K562 (cell line): ENCODE measurements around the gene CCDC47. TPM values are rescaled to one million over a fixed set of nuclear protein-coding genes. Genes with fewer than 3 reads are reported as not detected.

Source experiments
- BCL6 ChIP-seq: fragments of 250-450 bp; sonication (Bioruptor Pico); IDR thresholded peaks from 2 replicates; pipeline ENCODE4 v1.4.0; 2020
- BRF1 ChIP-seq: IDR thresholded peaks from 3 replicates; pipeline ENCODE4 v1.6.1; 2011; ENCODE audit warnings: borderline replicate concordance, mild to moderate bottlenecking; ENCODE audit not compliant: insufficient read length; ENCODE audit errors: extremely low read depth
- KLF16 ChIP-seq: IDR thresholded peaks from 2 replicates; pipeline ENCODE4 v1.6.1; 2016; ENCODE audit warnings: antibody characterized with exemption
- PURB ChIP-seq: sonication (generic); formaldehyde crosslinking; IDR thresholded peaks from 2 replicates; pipeline ENCODE4 v1.9.0; 2021; ENCODE audit warnings: low read depth, mild to moderate bottlenecking, missing genetic modification reagents
- RCOR1 ChIP-seq, 2 experiments: IDR thresholded peaks; 2 replicates each; pipeline ENCODE4 v1.6.1; 2012; ENCODE audit warnings: low read depth in 2 of 2, low read length in 2 of 2, borderline replicate concordance in 1 of 2, improper control_type of control experiment in 1 of 2
- SIRT6 ChIP-seq: IDR thresholded peaks from one replicate; pipeline ENCODE4 v1.6.1; 2012; ENCODE audit warnings: low read depth, mild to moderate bottlenecking, control low read depth, inconsistent platforms, low read length, moderate library complexity
- SMAD1 ChIP-seq: fragments of 150-350 bp; IDR thresholded peaks from 2 replicates; pipeline ENCODE4 v1.6.1; 2014; ENCODE audit warnings: low read length, low read depth; ENCODE audit not compliant: partially characterized antibody
- SNRNP70 ChIP-seq: fragments of 200-400 bp; formaldehyde crosslinking; optimal IDR thresholded peaks from 2 replicates; pipeline ENCODE3; 2017; ENCODE audit warnings: low read depth, low read length
- TCFL5 ChIP-seq: fragments of 250-450 bp; sonication (Bioruptor Pico); conservative IDR thresholded peaks from 2 replicates; pipeline ENCODE4 v1.6.1; 2021; ENCODE audit warnings: mild to moderate bottlenecking, moderate library complexity, matching md5 sums
- TFAM ChIP-seq: fragments of 250-450 bp; sonication (Bioruptor Pico); conservative IDR thresholded peaks from 2 replicates; pipeline ENCODE4 v1.5.0; 2021; ENCODE audit warnings: mild to moderate bottlenecking, moderate library complexity
- ZBTB8A ChIP-seq: fragments of 450-650 bp; IDR thresholded peaks from 2 replicates; pipeline ENCODE4 v1.6.1; 2018; ENCODE audit warnings: mild to moderate bottlenecking, moderate library complexity; ENCODE audit not compliant: partially characterized antibody
- ZNF174 ChIP-seq: fragments of 250-450 bp; sonication (Bioruptor Pico); IDR thresholded peaks from 2 replicates; pipeline ENCODE4 v1.4.0; 2020; ENCODE audit warnings: mild to moderate bottlenecking
- ZNF175 ChIP-seq: fragments of 200-800 bp; sonication (Bioruptor generic); IDR thresholded peaks from 2 replicates; pipeline ENCODE4 v1.6.1; 2016; ENCODE audit warnings: low read depth, mild to moderate bottlenecking, missing genetic modification characterization, missing compliant biosample characterization
- ZNF384 ChIP-seq: IDR thresholded peaks from 2 replicates; pipeline ENCODE4 v1.6.1; 2012; ENCODE audit warnings: low read depth, low read length, improper control_type of control experiment
- ZNF644 ChIP-seq: fragments of 200-800 bp; sonication (Bioruptor generic); IDR thresholded peaks from 2 replicates; pipeline ENCODE4 v1.6.1; 2016; ENCODE audit warnings: low read depth, missing genetic modification characterization, missing compliant biosample characterization
- ZNF695 ChIP-seq: fragments of 450-650 bp; formaldehyde crosslinking; IDR thresholded peaks from 2 replicates; pipeline ENCODE4 v1.4.0; 2020; ENCODE audit warnings: mild to moderate bottlenecking, moderate library complexity
- polyA plus RNA-seq, 8 experiments: library from polyadenylated mRNA; depleted of rRNA in 4 of 8; stranded (reverse) in 5 of 8; unstranded in 3 of 8; fragments of >200 nt; fragmentation: Nextera tagmentation in 2 of 8; fragmentation: Illumina TruSeq in 1 of 8; extraction: Ambion mirVana in 2 of 8; extraction: Trizol in 1 of 8; gene quantifications; 2 replicates each; pipeline versions ENCODE4 v1.2.1 to v1.2.3, GENCODE V29; 2011 to 2014; ENCODE audit warnings: inconsistent platforms in 1 of 8, missing spikeins in 1 of 8
- total RNA-seq, 7 experiments: library from RNA; depleted of rRNA in 6 of 7; stranded (reverse); fragments of >200 nt in 6 of 7; fragmentation: Illumina TruSeq in 2 of 7; extraction: Trizol in 2 of 7; gene quantifications; 2 replicates each; pipeline versions ENCODE4 v1.2.1 to v1.2.3, GENCODE V29; 2011 to 2021; ENCODE audit warnings: low replicate concordance in 1 of 7
- TF ChIP-seq, protein P1 (sequence below): fragments of 250-450 bp; sonication (Bioruptor Pico); IDR thresholded peaks from 2 replicates; pipeline ENCODE4 v1.5.1; 2021; ENCODE audit warnings: mild to moderate bottlenecking
- TF ChIP-seq, protein P2 (sequence below): fragments of 450-650 bp; IDR thresholded peaks from 2 replicates; pipeline ENCODE4 v1.6.1; 2016; ENCODE audit warnings: mild to moderate bottlenecking
- TF ChIP-seq, protein P3 (sequence below): IDR thresholded peaks from 2 replicates; pipeline ENCODE4 v1.6.1; 2012; ENCODE audit warnings: low read depth, low read length, improper control_type of control experiment, borderline replicate concordance
- TF ChIP-seq, protein P4 (sequence below): sonication (generic); formaldehyde crosslinking; IDR thresholded peaks from 2 replicates; pipeline ENCODE4 v1.8.0; 2022; ENCODE audit warnings: missing genetic modification reagents, mild to moderate bottlenecking, moderate library complexity, borderline replicate concordance

CCDC47 gene
- total and polyA plus RNA-seq, 9 of the 15 experiments (the other 6 are each of a cell fraction or from before 2014, with no cell fraction given): 15.5 to 162 (median 122) TPM

DNA sequence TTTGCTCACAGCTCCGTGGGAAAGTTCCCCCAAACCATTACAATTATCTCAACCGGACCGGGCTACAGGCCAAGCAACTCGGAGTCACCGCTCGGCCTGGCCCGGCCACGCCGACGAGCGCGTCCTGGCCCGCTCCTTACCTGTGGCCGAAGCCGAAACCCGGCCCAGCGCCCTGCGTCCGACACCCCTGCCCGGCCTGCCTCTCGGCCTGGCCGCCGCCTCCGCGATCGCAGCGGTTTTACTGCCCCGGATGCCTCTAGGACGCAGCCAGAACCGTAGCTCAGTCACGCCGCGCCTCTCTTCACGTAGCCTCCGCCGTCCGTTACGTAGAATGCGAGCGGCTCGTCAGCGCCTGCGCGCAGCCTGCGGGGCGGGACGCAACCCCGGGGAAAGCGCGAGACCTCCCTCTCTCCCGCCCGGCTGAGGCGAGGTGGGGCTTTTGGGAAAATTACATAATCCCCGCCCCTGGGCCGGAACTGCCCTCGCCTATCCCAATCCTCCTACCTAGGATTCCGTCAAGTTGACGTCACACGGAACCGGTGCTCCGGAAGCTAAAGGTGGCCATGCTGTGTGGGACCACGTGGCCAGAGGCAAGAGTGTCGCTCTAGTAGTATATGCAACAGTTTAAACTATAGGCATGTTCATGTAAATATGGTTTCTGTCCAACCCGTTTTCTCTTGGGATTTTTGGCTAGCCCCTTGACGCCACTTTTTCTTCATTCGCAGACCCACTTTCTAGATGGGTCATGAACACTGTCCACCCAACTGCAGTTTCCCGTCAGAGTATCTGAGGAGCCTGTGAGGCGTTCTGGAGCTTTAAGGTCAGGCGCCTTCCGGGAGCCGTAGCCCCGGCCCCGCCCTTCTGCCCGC, at the start of gene CCDC47 (continued):
- TF ChIP-seq RCOR1 (IDR thresholded peaks at IDR 0.05; ENCODE audit: borderline replicate concordance in 1 of 2, low read depth in 2 of 2, low read length in 2 of 2): peak in 1 of 2 experiments; percentile 6; a peak in 1 of 4 replicates
- no peak; the same call in 1 of the 2 replicates for TF ChIP-seq TCFL5 (CRISPR knock-in tag)
- TF ChIP-seq PURB (CRISPR knock-in tag): no peak
- TF ChIP-seq, protein P1, sequence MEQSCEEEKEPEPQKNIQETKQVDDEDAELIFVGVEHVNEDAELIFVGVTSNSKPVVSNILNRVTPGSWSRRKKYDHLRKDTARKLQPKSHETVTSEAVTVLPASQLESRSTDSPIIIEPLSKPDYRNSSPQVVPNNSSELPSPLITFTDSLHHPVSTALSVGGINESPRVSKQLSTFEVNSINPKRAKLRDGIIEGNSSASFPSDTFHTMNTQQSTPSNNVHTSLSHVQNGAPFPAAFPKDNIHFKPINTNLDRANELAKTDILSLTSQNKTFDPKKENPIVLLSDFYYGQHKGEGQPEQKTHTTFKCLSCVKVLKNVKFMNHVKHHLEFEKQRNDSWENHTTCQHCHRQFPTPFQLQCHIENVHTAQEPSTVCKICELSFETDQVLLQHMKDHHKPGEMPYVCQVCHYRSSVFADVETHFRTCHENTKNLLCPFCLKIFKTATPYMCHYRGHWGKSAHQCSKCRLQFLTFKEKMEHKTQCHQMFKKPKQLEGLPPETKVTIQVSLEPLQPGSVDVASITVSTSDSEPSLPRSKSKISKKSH (CRISPR knock-in tag): no peak
- TF ChIP-seq BRF1: no peak
- TF ChIP-seq, protein P2, sequence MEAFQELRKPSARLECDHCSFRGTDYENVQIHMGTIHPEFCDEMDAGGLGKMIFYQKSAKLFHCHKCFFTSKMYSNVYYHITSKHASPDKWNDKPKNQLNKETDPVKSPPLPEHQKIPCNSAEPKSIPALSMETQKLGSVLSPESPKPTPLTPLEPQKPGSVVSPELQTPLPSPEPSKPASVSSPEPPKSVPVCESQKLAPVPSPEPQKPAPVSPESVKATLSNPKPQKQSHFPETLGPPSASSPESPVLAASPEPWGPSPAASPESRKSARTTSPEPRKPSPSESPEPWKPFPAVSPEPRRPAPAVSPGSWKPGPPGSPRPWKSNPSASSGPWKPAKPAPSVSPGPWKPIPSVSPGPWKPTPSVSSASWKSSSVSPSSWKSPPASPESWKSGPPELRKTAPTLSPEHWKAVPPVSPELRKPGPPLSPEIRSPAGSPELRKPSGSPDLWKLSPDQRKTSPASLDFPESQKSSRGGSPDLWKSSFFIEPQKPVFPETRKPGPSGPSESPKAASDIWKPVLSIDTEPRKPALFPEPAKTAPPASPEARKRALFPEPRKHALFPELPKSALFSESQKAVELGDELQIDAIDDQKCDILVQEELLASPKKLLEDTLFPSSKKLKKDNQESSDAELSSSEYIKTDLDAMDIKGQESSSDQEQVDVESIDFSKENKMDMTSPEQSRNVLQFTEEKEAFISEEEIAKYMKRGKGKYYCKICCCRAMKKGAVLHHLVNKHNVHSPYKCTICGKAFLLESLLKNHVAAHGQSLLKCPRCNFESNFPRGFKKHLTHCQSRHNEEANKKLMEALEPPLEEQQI: no peak
- TF ChIP-seq SNRNP70: no peak
- TF ChIP-seq ZNF174 (CRISPR knock-in tag): no peak
- no peak for TF ChIP-seq ZNF695 (CRISPR knock-in tag)
- no peak for TF ChIP-seq ZBTB8A
- no peak; the same call in 1 of the 2 replicates for TF ChIP-seq ZNF384
- TF ChIP-seq ZNF644 (tag): peak; percentile 65; the same call in 1 of the 2 replicates
- no peak for TF ChIP-seq TFAM
- TF ChIP-seq SIRT6: no peak
- peak; percentile 65 for TF ChIP-seq SMAD1
- TF ChIP-seq, protein P3, sequence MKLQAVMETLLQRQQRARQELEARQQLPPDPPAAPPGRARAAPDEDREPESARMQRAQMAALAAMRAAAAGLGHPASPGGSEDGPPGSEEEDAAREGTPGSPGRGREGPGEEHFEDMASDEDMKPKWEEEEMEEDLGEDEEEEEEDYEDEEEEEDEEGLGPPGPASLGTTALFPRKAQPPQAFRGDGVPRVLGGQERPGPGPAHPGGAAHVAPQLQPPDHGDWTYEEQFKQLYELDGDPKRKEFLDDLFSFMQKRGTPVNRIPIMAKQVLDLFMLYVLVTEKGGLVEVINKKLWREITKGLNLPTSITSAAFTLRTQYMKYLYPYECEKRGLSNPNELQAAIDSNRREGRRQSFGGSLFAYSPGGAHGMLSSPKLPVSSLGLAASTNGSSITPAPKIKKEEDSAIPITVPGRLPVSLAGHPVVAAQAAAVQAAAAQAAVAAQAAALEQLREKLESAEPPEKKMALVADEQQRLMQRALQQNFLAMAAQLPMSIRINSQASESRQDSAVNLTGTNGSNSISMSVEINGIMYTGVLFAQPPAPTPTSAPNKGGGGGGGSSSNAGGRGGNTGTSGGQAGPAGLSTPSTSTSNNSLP: no peak
- TF ChIP-seq KLF16: no peak
- TF ChIP-seq BCL6: no peak
- TF ChIP-seq, protein P4, sequence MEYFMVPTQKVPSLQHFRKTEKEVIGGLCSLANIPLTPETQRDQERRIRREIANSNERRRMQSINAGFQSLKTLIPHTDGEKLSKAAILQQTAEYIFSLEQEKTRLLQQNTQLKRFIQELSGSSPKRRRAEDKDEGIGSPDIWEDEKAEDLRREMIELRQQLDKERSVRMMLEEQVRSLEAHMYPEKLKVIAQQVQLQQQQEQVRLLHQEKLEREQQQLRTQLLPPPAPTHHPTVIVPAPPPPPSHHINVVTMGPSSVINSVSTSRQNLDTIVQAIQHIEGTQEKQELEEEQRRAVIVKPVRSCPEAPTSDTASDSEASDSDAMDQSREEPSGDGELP (CRISPR knock-in tag): peak; percentile 92
- TF ChIP-seq ZNF175 (CRISPR knock-in tag): no peak
